GM12872 (cell line): ENCODE measurements around the gene KRT5.
A peak's percentile ranks its signal among the peaks of the same experiment; 100 is the strongest.

Experiments
- TF ChIP-seq, protein P1 (sequence below): IDR thresholded peaks from 3 replicates; pipeline ENCODE4 v1.5.1; 2011; ENCODE audit warnings: low read depth, mild to moderate bottlenecking, low read length, moderate library complexity; ENCODE audit not compliant: insufficient read depth

The KRT5 gene

DNA sequence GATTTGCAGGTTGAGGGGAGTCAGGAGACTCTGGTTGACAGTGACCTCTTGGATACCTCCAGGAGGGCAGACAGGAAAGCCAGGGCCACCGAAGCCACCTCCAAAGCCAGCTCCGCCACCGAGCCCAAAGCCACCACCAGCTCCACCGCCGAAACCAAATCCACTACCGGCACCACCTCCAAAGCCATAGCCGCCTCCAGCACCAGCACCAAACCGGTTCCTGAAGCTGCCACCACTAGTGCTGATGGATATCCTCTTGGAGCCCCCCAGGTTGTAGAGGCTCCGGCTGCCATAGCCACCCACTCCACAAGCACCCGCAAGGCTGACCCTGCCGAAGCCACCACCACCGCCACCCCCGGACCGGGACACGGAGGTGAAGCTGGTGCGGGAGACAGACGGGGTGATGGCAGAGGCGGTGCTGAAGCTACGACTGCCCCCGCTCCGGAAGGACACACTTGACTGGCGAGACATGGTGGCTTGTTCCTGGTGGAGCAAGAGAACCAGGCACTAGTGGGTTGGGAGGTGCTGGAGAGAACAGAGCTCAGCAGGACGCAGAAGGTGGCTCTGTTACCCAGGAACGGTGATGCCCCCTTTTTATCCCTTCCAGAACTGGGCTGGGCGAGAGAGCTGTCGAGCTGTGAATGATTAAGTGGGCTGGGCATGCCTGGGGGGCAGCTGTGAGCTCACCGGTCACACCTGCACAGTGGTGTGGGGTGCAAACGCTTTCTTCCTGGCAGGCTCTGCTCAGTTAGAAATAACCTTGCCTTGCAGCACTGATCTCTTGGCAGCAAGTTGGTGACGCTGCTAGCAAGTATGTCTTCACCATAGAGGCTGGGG, at the start of gene KRT5:
Gene KRT5, minus strand, starts transcription at position 569 of the 837 bp plus-strand sequence. Its CDS starts 98 bp downstream, at position 471.
- TF ChIP-seq, protein P1, sequence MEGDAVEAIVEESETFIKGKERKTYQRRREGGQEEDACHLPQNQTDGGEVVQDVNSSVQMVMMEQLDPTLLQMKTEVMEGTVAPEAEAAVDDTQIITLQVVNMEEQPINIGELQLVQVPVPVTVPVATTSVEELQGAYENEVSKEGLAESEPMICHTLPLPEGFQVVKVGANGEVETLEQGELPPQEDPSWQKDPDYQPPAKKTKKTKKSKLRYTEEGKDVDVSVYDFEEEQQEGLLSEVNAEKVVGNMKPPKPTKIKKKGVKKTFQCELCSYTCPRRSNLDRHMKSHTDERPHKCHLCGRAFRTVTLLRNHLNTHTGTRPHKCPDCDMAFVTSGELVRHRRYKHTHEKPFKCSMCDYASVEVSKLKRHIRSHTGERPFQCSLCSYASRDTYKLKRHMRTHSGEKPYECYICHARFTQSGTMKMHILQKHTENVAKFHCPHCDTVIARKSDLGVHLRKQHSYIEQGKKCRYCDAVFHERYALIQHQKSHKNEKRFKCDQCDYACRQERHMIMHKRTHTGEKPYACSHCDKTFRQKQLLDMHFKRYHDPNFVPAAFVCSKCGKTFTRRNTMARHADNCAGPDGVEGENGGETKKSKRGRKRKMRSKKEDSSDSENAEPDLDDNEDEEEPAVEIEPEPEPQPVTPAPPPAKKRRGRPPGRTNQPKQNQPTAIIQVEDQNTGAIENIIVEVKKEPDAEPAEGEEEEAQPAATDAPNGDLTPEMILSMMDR, result no peak

DNA sequence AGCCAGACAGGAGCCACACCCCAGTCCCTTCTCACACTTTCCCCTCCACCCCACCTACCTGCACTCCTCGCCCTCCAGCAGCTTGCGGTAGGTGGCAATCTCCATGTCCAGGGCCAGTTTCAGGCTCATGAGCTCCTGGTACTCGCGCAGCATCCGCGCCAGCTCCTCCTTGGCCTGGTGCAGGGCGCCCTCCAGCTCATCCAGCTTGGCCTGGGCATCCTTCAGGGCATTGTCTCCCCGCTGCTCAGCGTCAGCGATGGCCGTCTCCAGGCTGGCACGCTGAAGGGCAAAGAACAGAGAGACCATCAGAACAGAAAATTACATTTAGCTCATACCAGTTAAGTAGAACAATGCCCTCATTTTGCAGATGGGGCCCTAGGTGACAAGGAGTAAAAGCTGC, 47.9 kb upstream of the KRT5 start:
- TF ChIP-seq, protein P1, result no peak

DNA sequence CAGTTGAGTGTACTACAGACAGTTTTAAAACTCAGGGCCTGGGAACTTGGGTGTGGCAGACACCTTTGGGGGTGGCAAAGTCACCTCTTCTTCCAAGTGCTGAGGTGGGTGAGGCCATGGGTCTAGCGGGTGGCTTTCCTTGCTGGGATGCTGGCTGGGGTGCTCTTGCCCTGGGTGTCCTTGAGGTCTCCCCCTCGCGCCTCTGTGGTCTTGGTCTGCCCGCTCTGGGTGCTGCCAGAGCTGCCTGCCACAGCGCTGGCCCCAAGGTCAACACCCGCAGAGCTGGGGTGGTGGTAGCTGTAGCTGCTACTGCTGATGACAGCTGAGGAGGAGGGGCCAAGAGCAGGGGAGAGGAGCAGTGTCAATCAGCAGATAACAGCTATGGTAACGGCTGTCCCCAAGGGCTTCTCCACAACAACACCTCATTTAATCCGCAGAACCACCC, 46.7 kb upstream of the KRT5 start:
- TF ChIP-seq, protein P1, result no peak

DNA sequence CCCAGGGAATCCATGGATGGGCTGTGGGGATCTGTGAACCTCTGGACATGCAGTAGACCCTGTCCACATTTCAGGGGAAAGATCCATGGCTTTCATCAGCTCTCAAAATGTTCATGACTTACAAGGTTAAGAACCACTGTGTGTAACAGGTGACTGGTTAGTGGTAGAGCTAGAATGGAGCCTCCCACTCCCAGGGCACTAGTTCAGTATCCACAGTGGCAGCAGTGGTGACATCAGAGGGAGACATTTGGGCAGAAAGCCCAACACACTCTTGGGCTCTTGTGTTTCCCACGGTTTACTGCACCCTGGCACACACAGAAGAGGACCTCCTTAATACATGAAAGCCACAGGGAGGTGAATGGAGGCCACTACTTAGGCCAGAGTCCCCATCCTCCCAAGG, 44.4 kb upstream of the KRT5 start:
- TF ChIP-seq, protein P1, result no peak

DNA sequence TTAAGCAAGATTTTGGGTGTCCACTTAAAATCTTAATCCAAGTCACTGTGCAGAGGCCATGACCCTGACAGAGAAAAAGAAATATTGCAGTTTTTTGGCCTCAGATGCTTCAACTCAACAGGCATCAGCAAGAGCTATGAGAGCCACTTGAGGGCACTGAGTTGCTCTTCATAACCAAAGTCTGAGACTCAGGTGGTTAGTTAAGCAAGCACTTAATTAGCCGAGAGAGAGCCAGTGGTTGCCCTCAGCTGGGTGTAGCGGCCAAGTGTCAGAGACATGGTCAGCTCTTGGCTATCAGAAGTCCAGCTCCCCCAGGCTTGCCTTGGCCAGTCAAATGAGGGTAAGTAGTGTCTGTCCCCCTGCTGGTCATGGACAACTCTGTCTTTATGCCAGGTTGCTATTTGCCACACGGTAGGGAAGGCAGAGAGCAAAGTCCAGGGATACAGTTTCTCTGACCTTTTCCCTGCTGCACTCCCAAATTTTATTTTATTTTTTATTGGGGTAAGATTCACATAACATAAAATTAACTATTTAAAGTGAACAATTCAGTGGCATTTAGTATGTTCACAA, 41.8 kb upstream of the KRT5 start:
- TF ChIP-seq, protein P1, result peak; percentile 42

DNA sequence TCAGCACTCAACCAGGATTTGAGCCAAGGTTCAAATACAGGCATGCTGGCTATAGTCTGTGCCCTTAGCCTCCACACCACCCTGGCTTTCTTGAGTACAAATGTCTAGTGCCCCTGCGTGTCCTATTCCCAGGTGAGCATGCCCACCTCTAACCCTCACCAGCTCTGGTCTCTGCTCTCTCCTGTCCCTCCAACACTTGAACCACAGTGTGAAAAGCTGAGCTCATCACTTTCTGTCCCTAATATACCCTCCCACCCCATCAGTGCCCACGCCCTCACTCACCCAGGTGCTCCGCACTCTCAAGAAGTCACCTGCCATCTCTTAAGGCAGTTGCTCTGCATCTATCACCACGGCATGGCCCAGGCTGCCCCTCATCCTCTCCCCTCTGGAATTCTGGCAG, 39.8 kb upstream of the KRT5 start:
- TF ChIP-seq, protein P1, result no peak

DNA sequence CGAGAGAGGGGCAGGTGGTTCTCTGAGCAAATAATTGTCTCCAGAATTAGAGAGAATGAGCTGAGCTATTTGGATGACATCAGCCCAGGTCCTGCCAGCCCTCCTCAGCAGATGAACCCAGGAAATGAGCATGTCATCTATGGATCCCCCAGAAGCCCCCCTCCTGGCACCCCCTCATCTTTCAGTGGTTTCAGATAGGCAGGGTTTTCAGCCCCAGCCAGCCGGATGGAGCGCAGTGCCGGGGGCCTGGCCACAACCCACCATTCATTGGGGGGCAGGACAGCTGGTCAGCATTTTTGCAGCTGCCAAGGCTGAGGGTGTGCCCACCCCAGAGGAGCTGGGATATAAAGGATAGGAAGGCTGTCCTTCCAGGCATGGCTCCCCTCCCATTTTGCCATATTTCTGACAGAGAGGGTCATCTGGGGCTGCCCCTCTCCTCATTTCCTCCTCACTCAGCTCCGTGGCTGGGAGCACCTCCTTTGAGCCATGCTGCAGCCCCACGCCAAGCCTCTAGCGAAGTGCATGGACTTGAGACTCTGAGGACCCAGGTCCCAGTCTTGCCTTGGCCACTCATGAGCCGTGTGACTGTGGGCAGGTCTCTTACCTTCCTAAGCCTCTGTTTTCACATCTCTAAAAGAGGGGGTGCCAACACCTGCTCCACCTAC, 38.7 kb upstream of the KRT5 start:
- TF ChIP-seq, protein P1, result no peak
